ENCODE measurements around the gene SLC25A45. TPM values are rescaled to one million over a fixed set of nuclear protein-coding genes. Genes with fewer than 3 reads are reported as not detected.

SLC25A45 gene
- total and polyA plus RNA-seq, 2 experiments from 2014 or later = 0.10 to 0.74 TPM

GRCh38 chr11:65404638-65405339 is 22.3 kb upstream of the SLC25A45 start:
- peaks cover 11% of the 10 kb centered on the region; the same call in 1 of the 3 replicates for H3K36me3 Mint-ChIP-seq (ENCODE audit: low read depth)
- peaks cover 10% of the 10 kb centered on the region for H3K4me1 Mint-ChIP-seq
- Histone ChIP-seq H3K79me2 (replicated peaks; ENCODE audit: insufficient read depth) (no peaks in the 10 kb centered on the region), H3K36me3 (ENCODE audit: insufficient read depth) (no peaks in the 10 kb centered on the region), H3K4me3 (no peak overlapping the region), H3K4me2 (no peak overlapping the region), H2AFZ (no peak overlapping the region), H3K4me1 (ENCODE audit: insufficient read depth) (0 out of 2 replicates have a peak, but pooled peaks cover 6% of the 10 kb centered on the region), H3K27me3 (ENCODE audit: insufficient read depth) (no peaks in the 10 kb centered on the region), H4K20me1 (replicated peaks; ENCODE audit: insufficient read depth) (no peaks in the 10 kb centered on the region), H3F3A (replicated peaks; ENCODE audit: low read depth) (no peaks in the 10 kb centered on the region), H3K27ac (ENCODE audit: low read depth) (no peak overlapping the region), H3K9me2 (ENCODE audit: insufficient read depth) (no peaks in the 10 kb centered on the region)
- no peaks in the 10 kb centered on the region for H3K9me3 Mint-ChIP-seq
- H3K4me3 Mint-ChIP-seq = no peak overlapping the region
- no peak overlapping the region for H3K27ac Mint-ChIP-seq
- DNase-seq (ENCODE audit: low spot score) (no peak), ATAC-seq (no peak)
- peaks cover 2% of the 10 kb centered on the region for H3K27me3 Mint-ChIP-seq (ENCODE audit: insufficient read depth, low read depth, poor library complexity)
- TF ChIP-seq EZH2 (IDR thresholded peaks at IDR 0.05; ENCODE audit: low read depth, unreplicated experiment) (no peak), JUNB (IDR thresholded peaks at IDR 0.05; ENCODE audit: unreplicated experiment) (no peak), REST (IDR thresholded peaks at IDR 0.05; ENCODE audit: unreplicated experiment) (no peak), EZH2phosphoT487 (IDR thresholded peaks at IDR 0.05; ENCODE audit: unreplicated experiment) (no peak), POLR2AphosphoS5 (IDR thresholded peaks at IDR 0.05; ENCODE audit: low read depth) (no peak), NANOG (IDR thresholded peaks at IDR 0.05; ENCODE audit: borderline replicate concordance) (no peak), ZNF462 (CRISPR knock-in tag; IDR thresholded peaks at IDR 0.05) (no peak), ZNF114 (CRISPR knock-in tag; IDR thresholded peaks at IDR 0.05) (no peak), ZNF331 (CRISPR knock-in tag; IDR thresholded peaks at IDR 0.05; ENCODE audit: low read depth) (no peak)
- TF ChIP-seq, protein P1, sequence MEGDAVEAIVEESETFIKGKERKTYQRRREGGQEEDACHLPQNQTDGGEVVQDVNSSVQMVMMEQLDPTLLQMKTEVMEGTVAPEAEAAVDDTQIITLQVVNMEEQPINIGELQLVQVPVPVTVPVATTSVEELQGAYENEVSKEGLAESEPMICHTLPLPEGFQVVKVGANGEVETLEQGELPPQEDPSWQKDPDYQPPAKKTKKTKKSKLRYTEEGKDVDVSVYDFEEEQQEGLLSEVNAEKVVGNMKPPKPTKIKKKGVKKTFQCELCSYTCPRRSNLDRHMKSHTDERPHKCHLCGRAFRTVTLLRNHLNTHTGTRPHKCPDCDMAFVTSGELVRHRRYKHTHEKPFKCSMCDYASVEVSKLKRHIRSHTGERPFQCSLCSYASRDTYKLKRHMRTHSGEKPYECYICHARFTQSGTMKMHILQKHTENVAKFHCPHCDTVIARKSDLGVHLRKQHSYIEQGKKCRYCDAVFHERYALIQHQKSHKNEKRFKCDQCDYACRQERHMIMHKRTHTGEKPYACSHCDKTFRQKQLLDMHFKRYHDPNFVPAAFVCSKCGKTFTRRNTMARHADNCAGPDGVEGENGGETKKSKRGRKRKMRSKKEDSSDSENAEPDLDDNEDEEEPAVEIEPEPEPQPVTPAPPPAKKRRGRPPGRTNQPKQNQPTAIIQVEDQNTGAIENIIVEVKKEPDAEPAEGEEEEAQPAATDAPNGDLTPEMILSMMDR (conservative IDR thresholded peaks at IDR 0.05; ENCODE audit: low read depth in 2 of 2) = no peak
- TF ChIP-seq, protein P2, sequence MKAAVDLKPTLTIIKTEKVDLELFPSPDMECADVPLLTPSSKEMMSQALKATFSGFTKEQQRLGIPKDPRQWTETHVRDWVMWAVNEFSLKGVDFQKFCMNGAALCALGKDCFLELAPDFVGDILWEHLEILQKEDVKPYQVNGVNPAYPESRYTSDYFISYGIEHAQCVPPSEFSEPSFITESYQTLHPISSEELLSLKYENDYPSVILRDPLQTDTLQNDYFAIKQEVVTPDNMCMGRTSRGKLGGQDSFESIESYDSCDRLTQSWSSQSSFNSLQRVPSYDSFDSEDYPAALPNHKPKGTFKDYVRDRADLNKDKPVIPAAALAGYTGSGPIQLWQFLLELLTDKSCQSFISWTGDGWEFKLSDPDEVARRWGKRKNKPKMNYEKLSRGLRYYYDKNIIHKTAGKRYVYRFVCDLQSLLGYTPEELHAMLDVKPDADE (IDR thresholded peaks at IDR 0.05) = no peak

Data from GM23338 (cell line).